ENCODE measurements around the gene A2ML1.

- TF ChIP-seq EZH2 (IDR thresholded peaks at IDR 0.05; ENCODE audit: insufficient read depth, poor library complexity, severe bottlenecking) (no peak), EZH2phosphoT487 (IDR thresholded peaks at IDR 0.05; ENCODE audit: insufficient read depth, low read depth) (no peak)
Observed at GRCh38 chr12:8852119-8852518, 29.7 kb downstream of the A2ML1 start.

All from GM23248 (cell line).